Activated naive CD8-positive, alpha-beta T cell treated with anti-CD3 and anti-CD28 coated beads, Interleukin-2, amount 50 U/mL, for 24 hours (primary cell): Measurements from ENCODE around the gene AK8.

Experiments used
- ATAC-seq: fragments of 150-1000 bp; cut with Tn5 transposase; one replicate; pipeline ENCODE4 v1.10.0; 2021
- DNase-seq: peaks from one replicate; pipeline ENCODE4 v3.0.0; 2021
- H3K27ac Mint-ChIP-seq: one replicate; pipeline ENCODE4 v1.8.0; 2021; ENCODE audit warnings: mild to moderate bottlenecking, mixed read lengths
- H3K27me3 Mint-ChIP-seq: one replicate; pipeline ENCODE4 v1.8.0; 2021; ENCODE audit warnings: mixed read lengths
- H3K36me3 Mint-ChIP-seq: one replicate; pipeline ENCODE4 v1.8.0; 2021; ENCODE audit warnings: low read depth, mixed read lengths
- H3K4me1 Mint-ChIP-seq: one replicate; pipeline ENCODE4 v1.8.0; 2021; ENCODE audit warnings: mixed read lengths
- H3K4me3 Mint-ChIP-seq: one replicate; pipeline ENCODE4 v1.8.0; 2021; ENCODE audit warnings: mild to moderate bottlenecking, moderate library complexity, mixed read lengths
- H3K9me3 Mint-ChIP-seq: one replicate; pipeline ENCODE4 v1.8.0; 2021; ENCODE audit warnings: mixed read lengths

The AK8 gene

GRCh38 chr9:132757016-132757415, 121.1 kb downstream of the AK8 start:
- DNase-seq, result no peak
- no peak overlapping the region for H3K4me3 Mint-ChIP-seq
- no peak for ATAC-seq
- no peak overlapping the region for H3K27ac Mint-ChIP-seq
- no peaks in the 10 kb centered on the region for H3K9me3 Mint-ChIP-seq
- H3K4me1 Mint-ChIP-seq, result no peaks in the 10 kb centered on the region
- no peaks in the 10 kb centered on the region for H3K36me3 Mint-ChIP-seq
- no peaks in the 10 kb centered on the region for H3K27me3 Mint-ChIP-seq

GRCh38 chr9:132756214-132756845, 121.8 kb downstream of the AK8 start:
- Mint-ChIP-seq H3K4me3 (no peak overlapping the region), H3K27me3 (no peaks in the 10 kb centered on the region), H3K36me3 (no peaks in the 10 kb centered on the region), H3K4me1 (no peaks in the 10 kb centered on the region), H3K9me3 (no peaks in the 10 kb centered on the region), H3K27ac (no peak overlapping the region)
- ATAC-seq (no peak), DNase-seq (no peak)

- no peaks in the 10 kb centered on the region for H3K4me1 Mint-ChIP-seq
- no peak overlapping the region for H3K27ac Mint-ChIP-seq
- ATAC-seq (no peak), DNase-seq (no peak)
- no peaks in the 10 kb centered on the region for H3K27me3 Mint-ChIP-seq
- no peak overlapping the region for H3K4me3 Mint-ChIP-seq
- no peaks in the 10 kb centered on the region for H3K36me3 Mint-ChIP-seq
- no peaks in the 10 kb centered on the region for H3K9me3 Mint-ChIP-seq
Measured at GRCh38 chr9:132755096-132755495, 123.0 kb downstream of the AK8 start.

- no peak for DNase-seq
- H3K4me3 Mint-ChIP-seq, result no peak overlapping the region
- no peak overlapping the region for H3K27ac Mint-ChIP-seq
- no peaks in the 10 kb centered on the region for H3K36me3 Mint-ChIP-seq
- H3K4me1 Mint-ChIP-seq, result no peaks in the 10 kb centered on the region
- no peak for ATAC-seq
- no peaks in the 10 kb centered on the region for H3K9me3 Mint-ChIP-seq
- no peaks in the 10 kb centered on the region for H3K27me3 Mint-ChIP-seq
Measured at GRCh38 chr9:132754236-132754635, 123.8 kb downstream of the AK8 start.

GRCh38 chr9:132753593-132753880, 124.5 kb downstream of the AK8 start:
- no peak for ATAC-seq
- Mint-ChIP-seq H3K4me3 (no peak overlapping the region), H3K36me3 (no peaks in the 10 kb centered on the region), H3K27ac (no peak overlapping the region), H3K4me1 (no peaks in the 10 kb centered on the region), H3K9me3 (no peaks in the 10 kb centered on the region), H3K27me3 (no peaks in the 10 kb centered on the region)
- no peak for DNase-seq

- Mint-ChIP-seq H3K36me3 (no peaks in the 10 kb centered on the region), H3K4me3 (no peak overlapping the region), H3K4me1 (no peaks in the 10 kb centered on the region), H3K27me3 (no peaks in the 10 kb centered on the region), H3K9me3 (no peaks in the 10 kb centered on the region), H3K27ac (no peak overlapping the region)
- no peak for ATAC-seq
- no peak for DNase-seq
Measured at GRCh38 chr9:132752877-132753592, 125.0 kb downstream of the AK8 start.

- Mint-ChIP-seq H3K9me3 (no peaks in the 10 kb centered on the region), H3K27me3 (peaks cover 10% of the 10 kb centered on the region), H3K4me3 (no peak overlapping the region), H3K36me3 (no peaks in the 10 kb centered on the region), H3K4me1 (no peaks in the 10 kb centered on the region), H3K27ac (no peak overlapping the region)
- ATAC-seq, result no peak
- DNase-seq, result no peak
Measured at GRCh38 chr9:132750668-132751067, 127.4 kb downstream of the AK8 start.

GRCh38 chr9:132749306-132749705, 128.8 kb downstream of the AK8 start:
- ATAC-seq, result no peak

GRCh38 chr9:132748450-132748849, 129.6 kb downstream of the AK8 start:
- H3K4me1 Mint-ChIP-seq, result no peaks in the 10 kb centered on the region
- no peaks in the 10 kb centered on the region for H3K9me3 Mint-ChIP-seq
- H3K27ac Mint-ChIP-seq, result no peak overlapping the region
- no peak overlapping the region for H3K4me3 Mint-ChIP-seq
- ATAC-seq (no peak), DNase-seq (no peak)
- H3K36me3 Mint-ChIP-seq, result no peaks in the 10 kb centered on the region
- H3K27me3 Mint-ChIP-seq, result peaks cover 32% of the 10 kb centered on the region

More at GRCh38 chr9:132749306-132749705, 128.8 kb downstream of the AK8 start:
- Mint-ChIP-seq H3K4me1 (no peaks in the 10 kb centered on the region), H3K36me3 (no peaks in the 10 kb centered on the region), H3K27ac (no peak overlapping the region), H3K9me3 (no peaks in the 10 kb centered on the region), H3K27me3 (peaks cover 24% of the 10 kb centered on the region), H3K4me3 (no peak overlapping the region)
- no peak for DNase-seq

- H3K4me3 Mint-ChIP-seq, result no peak overlapping the region
- peaks cover 47% of the 10 kb centered on the region for H3K27me3 Mint-ChIP-seq
- no peaks in the 10 kb centered on the region for H3K36me3 Mint-ChIP-seq
- DNase-seq, result no peak
- no peak for ATAC-seq
- H3K4me1 Mint-ChIP-seq, result no peaks in the 10 kb centered on the region
- no peak overlapping the region for H3K27ac Mint-ChIP-seq
- H3K9me3 Mint-ChIP-seq, result no peaks in the 10 kb centered on the region
Measured at GRCh38 chr9:132745756-132746709, 132.1 kb downstream of the AK8 start.

- Mint-ChIP-seq H3K4me3 (no peak overlapping the region), H3K27ac (no peak overlapping the region), H3K27me3 (peaks cover 47% of the 10 kb centered on the region), H3K9me3 (no peaks in the 10 kb centered on the region), H3K36me3 (no peaks in the 10 kb centered on the region), H3K4me1 (no peaks in the 10 kb centered on the region)
- no peak for DNase-seq
- ATAC-seq, result no peak
Measured at GRCh38 chr9:132744881-132745755, 133.0 kb downstream of the AK8 start.

GRCh38 chr9:132743931-132744479, 134.1 kb downstream of the AK8 start:
- ATAC-seq (no peak), DNase-seq (no peak)
- peaks cover 47% of the 10 kb centered on the region for H3K27me3 Mint-ChIP-seq
- no peak overlapping the region for H3K4me3 Mint-ChIP-seq
- H3K9me3 Mint-ChIP-seq, result no peaks in the 10 kb centered on the region
- no peaks in the 10 kb centered on the region for H3K4me1 Mint-ChIP-seq
- no peak overlapping the region for H3K27ac Mint-ChIP-seq
- H3K36me3 Mint-ChIP-seq, result no peaks in the 10 kb centered on the region

- Mint-ChIP-seq H3K4me3 (no peak overlapping the region), H3K9me3 (no peaks in the 10 kb centered on the region), H3K27me3 (peaks cover 47% of the 10 kb centered on the region), H3K36me3 (no peaks in the 10 kb centered on the region), H3K4me1 (no peaks in the 10 kb centered on the region), H3K27ac (no peak overlapping the region)
- DNase-seq, result no peak
- no peak for ATAC-seq
Measured at GRCh38 chr9:132742821-132743311, 135.2 kb downstream of the AK8 start.
